ENCODE measurements around the gene OLFM4. TPM values are rescaled to one million over a fixed set of nuclear protein-coding genes. Genes with fewer than 3 reads are reported as not detected.

Gene OLFM4
- total RNA-seq, 1 donor from 2014 or later: 0.35 TPM

DNA sequence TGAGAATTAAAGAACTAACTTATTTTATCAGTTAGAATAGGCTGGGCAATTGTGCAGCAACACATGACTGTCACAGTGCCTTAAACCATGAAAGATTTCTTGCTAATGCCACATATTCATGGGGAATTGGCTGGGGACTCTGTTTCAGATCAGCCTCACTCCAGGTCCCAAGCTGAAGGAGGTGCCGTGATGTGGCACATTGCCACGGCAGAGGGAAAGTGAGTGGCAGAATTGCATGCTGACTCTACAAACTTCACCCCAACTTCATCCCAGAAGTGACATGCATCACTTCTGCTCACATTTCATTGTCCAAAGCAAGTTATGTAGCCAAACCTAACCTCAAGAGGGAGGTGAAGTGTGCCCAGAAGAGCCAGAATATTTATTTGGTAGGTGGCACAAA lies 37.8 kb downstream of the OLFM4 start:
- no peak for ATAC-seq
- DNase-seq (ENCODE audit: low spot score): no peak

DNA sequence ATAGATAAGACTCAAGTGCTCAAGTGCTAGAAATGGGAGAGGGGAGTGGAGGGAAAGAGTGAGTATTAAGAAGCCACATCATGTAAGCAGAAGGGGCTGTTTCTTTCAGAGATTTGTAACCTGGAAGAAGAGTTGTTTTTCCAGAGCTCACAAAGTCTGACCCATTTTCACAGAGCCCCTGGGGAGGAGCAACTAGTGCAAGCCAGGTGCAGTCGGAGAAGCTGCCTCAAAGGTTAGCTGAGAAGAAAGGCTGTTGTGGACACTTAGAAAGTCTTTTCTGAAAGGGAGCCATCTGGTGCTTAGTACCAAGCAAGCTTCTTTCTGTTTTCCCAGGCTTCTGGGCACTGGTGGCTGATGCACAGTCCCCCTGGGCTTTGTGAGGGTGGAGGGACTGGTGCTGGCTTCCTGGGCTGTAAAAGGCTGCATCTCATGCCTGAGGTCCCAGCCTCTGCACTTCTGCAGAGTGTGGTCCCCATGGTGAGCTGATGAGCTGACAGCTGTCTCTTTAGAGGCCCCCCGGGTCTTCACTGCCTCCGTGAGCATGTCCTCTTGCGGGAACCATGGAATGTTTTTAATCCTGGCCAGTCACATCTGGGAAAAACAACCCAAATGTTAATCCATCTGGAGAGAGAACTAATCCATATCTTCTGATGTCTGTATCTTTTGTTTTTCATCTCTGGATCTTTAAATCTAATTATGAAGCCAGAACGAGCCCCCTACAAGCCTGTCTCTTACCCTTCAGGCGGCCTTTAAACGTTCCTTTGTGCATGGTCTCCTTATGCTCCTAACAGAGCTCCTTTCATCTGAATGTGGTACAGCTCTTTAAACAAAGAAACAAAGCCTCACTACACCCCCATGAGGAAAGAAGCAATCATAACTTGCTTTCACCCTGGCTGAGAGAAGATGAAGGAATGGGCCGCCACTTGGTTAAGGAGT lies 40.2 kb downstream of the OLFM4 start:
- DNase-seq (ENCODE audit: low spot score) (no peak), ATAC-seq (no peak)

DNA sequence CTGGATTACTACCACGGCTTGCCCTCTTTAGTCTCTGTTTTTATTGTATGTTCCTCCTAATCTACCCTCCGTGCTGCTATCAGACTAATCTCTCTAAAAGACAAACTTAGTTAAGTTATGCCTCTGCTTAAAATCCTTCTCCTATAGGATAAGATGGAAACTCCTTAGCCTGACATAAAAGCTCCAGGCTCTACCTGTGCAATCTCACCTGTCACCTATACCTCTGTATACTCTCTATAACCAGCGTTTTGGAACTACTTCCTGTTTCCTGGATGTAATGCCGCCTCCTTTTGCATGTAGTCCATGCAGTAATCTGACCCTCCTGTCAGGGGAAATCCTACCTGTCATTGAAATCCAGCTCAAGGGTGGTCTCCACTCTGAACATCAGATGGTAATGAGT lies 41.2 kb downstream of the OLFM4 start:
- DNase-seq (ENCODE audit: low spot score): no peak
- no peak for ATAC-seq

DNA sequence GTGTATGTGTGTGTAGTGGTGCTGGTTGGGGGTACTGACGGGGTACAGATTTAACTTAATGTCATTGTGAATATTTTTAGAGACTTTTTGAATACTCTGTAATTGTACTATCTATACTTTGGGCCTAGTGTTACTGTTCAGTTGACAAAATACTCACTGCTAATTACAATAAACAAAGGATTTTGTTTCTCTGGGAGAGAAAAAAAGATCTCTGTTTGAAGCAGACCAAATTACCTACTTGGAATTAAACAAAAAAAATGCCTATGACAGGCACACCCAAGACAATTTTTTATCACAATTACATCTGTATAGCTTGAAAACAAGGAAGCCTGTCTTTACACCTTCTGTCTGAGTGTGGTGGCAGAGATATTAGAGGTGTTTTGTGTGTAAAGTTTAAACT lies 45.1 kb downstream of the OLFM4 start:
- DNase-seq (ENCODE audit: low spot score) (no peak), ATAC-seq (no peak)

DNA sequence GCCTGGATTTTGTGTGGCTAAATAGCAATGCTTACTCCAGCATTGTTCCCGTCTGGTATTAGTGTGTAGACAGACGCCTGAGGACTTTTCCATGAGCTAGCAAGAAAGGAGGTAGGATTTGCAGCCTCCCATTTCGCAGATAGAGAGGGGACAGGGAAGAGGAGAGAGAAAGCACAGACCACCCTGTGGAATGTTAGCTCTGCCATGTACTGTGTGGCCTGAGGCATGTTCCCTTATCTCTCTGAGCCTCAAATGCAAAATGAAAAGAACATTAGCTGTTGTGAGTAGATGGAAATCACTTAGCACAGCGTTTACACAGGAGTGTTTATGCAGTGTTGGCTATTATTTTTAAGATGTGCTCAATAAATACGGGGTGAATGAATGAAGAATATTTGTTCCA lies 45.5 kb downstream of the OLFM4 start:
- no peak for ATAC-seq
- DNase-seq (ENCODE audit: low spot score): no peak

DNA sequence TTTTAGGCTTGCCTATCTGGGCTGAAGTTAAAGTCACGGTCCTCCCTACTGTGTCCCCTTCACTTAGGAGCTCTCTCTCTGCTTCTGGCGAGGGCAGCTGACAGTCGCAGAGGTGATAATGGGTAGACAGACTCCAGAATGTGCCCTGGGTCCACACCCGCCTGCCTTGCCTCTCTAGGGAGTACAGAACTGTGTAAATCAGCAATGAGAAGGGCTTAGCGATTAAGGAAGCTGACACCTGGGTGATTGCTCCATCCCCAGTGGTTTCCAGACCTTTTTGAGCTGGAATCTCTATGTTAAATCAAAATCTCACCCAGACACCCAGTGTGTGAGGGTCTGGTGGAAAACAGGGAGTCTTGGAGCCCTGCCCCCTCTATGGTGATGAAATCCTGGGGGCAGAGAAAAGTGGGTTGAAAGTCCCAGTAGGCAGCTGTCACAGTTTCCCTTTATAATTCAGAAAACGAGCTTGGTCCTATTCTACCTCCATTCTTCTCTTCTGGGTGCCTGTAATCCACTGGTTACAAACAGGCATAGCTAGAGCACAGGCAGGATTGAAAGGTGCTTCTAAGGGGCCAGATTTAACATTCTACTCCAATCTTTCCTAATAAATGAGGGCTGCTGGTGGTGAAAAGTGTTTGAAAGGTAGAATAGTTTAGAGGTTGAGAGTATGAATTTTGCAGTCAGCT lies 46.9 kb downstream of the OLFM4 start:
- no peak for ATAC-seq
- no peak for DNase-seq (ENCODE audit: low spot score)

DNA sequence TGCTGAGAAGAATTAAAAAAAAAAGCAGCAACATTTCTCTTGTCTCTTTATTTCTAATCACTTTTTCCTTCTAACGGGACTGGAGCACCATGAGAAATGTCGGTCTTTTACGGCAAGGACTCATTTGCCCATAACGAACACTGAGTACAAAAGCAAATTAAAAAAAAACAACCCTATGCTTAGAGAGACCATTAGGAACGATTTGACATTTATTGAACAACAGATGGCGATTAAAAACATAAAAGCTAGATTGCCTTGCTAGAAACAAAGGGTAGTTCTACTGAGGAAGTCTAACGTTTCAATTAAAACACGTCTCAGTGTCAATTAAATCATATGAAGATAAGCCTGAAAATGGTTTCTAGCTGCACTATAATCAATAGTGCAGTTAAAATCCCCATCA lies 51.1 kb downstream of the OLFM4 start:
- ATAC-seq: no peak
- DNase-seq (ENCODE audit: low spot score): no peak

DNA sequence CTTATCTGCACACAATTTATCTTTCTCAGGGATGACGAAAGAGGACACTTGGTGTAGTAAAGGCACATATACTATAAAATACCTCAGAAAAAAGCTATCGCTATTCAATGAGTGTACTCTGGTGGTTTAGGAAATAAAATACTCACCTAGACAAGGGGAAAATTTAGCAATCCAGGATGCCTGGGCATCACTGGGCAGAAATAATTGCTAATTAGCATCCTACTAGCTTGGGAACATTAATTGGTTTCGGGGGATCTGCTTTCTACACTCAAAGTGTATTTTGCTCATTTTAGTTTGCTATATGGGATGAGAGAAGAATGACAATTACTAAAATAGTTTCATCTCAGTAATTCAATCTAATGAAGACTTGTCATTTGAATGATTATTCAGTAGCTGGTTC lies 60.3 kb downstream of the OLFM4 start:
- DNase-seq (ENCODE audit: low spot score): no peak
- ATAC-seq: no peak

DNA sequence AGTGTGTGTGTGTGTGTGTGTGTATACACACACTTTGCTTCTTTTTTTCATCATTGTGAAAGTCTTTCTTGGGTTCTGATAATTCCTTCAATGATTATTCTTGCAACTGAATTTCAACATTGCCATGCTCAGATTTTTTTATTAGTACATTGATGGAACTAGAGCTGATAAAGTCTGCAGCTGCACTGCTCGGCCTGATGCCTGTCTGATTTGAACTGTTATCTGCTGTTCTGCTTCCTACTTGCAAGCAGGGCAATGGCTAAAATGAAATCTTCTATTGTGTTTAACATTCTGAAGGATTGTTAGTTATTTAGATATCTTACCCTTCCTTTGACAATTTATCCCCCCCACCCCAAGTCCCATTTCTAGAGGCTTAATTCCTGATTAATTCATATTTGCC lies 61.3 kb downstream of the OLFM4 start:
- ATAC-seq (no peak), DNase-seq (ENCODE audit: low spot score) (no peak)

DNA sequence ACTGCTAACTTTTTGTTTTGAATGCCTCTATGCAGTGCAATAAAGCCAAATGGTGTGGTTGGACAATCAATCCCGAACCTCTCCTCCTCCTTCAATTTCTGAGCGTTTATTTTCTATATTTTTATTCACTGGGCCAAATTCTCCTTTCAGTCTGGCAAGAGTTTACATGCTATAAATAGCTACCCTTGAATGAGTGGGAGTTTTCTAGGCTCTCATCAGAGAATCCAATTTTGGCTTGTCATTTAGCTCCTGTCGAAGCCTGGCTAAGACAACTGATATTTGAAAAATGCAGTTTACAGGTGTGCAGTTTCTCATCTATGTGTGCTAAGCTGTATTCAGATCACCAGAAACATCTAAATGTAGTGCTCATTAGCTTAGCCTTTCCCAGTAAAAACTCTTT lies 61.8 kb downstream of the OLFM4 start:
- DNase-seq (ENCODE audit: low spot score): no peak

DNA sequence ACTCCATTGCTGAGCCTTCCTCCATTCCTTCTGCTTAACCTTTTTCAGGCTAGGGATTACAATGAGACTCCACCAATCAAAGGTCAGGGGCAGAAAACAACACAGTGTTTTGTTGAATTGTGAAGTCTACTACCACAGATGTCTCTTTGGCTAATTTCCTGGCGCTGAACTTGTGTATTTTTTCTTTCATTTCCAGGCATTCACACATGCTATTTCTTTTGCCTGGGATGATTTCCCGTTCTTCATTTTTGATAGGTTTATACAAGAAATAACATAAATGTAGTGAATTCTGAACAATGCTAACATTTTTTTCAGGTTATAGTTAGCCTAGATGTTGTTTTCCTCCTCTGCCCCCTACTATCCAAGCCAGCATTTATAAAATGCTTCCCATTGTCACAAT lies 64.3 kb downstream of the OLFM4 start:
- no peak for ATAC-seq
- no peak for DNase-seq (ENCODE audit: low spot score)

More for the DNA sequence above, 61.8 kb downstream of the OLFM4 start:
- ATAC-seq: no peak

DNA sequence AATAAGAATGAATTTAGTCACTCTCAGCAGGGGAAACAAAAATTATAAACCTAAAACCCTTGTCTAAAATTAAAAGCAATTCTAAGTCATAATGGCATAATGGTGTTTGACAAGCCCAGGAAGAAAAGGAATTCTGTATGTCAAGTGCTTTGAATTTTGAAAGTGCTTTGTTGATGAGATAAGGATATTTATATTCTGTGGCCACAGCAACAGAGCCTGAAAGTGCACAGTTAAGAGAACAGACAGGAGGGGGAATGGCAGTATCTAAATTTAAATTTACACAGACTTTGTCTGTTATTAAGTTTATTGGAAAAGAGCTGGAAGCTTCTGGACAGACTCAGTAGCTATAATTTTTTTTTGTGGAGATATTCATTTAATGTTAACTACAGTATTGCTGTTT lies 69.8 kb downstream of the OLFM4 start:
- DNase-seq (ENCODE audit: low spot score) (no peak), ATAC-seq (no peak)

DNA sequence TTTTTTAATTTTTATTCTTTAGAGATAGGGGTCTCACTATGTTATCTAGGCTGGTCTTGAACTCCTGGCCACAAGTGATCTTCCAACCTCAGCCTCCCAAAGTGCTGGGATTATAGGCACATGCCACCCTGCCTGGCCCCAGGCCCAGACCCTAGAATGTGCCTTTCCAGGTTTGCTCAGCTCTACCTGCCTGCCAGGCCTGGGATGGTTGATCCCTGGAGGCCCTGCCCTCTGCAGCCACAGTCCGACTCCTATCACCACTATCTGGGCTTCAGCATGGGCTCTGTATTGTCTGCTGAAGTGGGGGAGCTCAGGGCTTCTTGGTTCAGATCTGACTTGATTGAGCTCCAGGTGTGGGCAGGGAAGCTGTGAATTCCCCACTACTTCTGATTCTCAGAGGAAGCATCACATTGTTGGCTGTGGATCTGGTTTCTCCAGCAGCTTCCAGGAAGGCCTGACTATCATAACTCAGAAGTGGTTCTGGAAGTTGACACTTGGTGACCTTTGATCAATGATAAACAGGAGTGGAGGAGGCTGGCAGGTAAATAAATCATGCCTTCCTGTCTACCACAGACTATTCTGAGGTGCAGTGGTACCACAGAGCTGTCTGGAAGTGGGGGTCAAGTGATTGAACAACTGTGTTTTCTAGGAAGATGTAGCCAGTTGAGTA lies 71.9 kb downstream of the OLFM4 start:
- DNase-seq (ENCODE audit: low spot score): no peak

More for the DNA sequence above, 71.9 kb downstream of the OLFM4 start:
- ATAC-seq: no peak

Other genes with a start within 250 kb of the OLFM4 start
- not detected for gene PCDH8, start 180.2 kb upstream of the OLFM4 start, total RNA-seq